Heart left ventricle (tissue), 16 donors: ENCODE data around the gene GNA14. TPM values are rescaled to one million over a fixed set of nuclear protein-coding genes. Genes with fewer than 3 reads are reported as not detected.
"Not testable (repeated sequence)": the region's sequence is repeated elsewhere in the genome, so short reads cannot be mapped to it uniquely, and the experiment has no call there.

ENCODE experiments used
- ATAC-seq, 4 donors: fragments of 200-7000 bp; cut with Tn5 transposase; one replicate each; pipeline ENCODE4 v1.9.1; 2020 to 2022; ENCODE audit warnings: moderate library complexity in 4 of 4, mild to moderate bottlenecking in 3 of 4, moderate number of reproducible peaks in 1 of 4
- DNase-seq, 5 donors: peaks; one replicate each; pipeline ENCODE4 v3.0.0-alpha.2; 2020
- H3K27ac ChIP-seq, 12 donors: fragments of 200-600 bp; sonication (generic) in 4 of 12; one replicate each; pipeline versions ENCODE4 v1.5.0 to v1.8.0; 2016 to 2022; ENCODE audit warnings: mild to moderate bottlenecking in 2 of 12
- H3K27me3 ChIP-seq, 9 donors: fragments of 200-600 bp; sonication (generic) in 2 of 9; one replicate each; pipeline versions ENCODE4 v1.5.1 to v1.8.0; 2016 to 2022; ENCODE audit warnings: mild to moderate bottlenecking in 3 of 9
- H3K36me3 ChIP-seq, 9 donors: fragments of 200-600 bp; sonication (generic) in 2 of 9; one replicate each; pipeline versions ENCODE4 v1.5.0 to v1.8.0; 2018 to 2022; ENCODE audit warnings: mild to moderate bottlenecking in 2 of 9
- H3K4me1 ChIP-seq, 12 donors: fragments of 200-600 bp; sonication (generic) in 4 of 12; one replicate each; pipeline versions ENCODE4 v1.5.0 to v1.8.0; 2016 to 2022; ENCODE audit warnings: mild to moderate bottlenecking in 3 of 12
- H3K4me3 ChIP-seq, 12 donors: fragments of 200-600 bp; sonication (generic) in 4 of 12; one replicate each; pipeline versions ENCODE4 v1.5.0 to v1.8.0; 2017 to 2022; ENCODE audit warnings: mild to moderate bottlenecking in 9 of 12, moderate library complexity in 4 of 12
- H3K9me3 ChIP-seq, 12 donors: fragments of 200-600 bp; sonication (generic) in 4 of 12; one replicate each; pipeline versions ENCODE4 v1.5.0 to v1.8.0; 2016 to 2022; ENCODE audit warnings: mild to moderate bottlenecking in 1 of 12
- CTCF ChIP-seq, 12 donors: fragments of 200-600 bp; sonication (generic) in 4 of 12; IDR thresholded peaks; one replicate each; pipeline versions ENCODE4 v1.5.0 to v1.8.0; 2018 to 2022; ENCODE audit warnings: antibody characterized with exemption in 12 of 12, mild to moderate bottlenecking in 5 of 12
- POLR2A ChIP-seq, 2 donors: fragments of 450-650 bp; IDR thresholded peaks; one replicate each; pipeline ENCODE4 v1.6.1; 2017; ENCODE audit warnings: antibody characterized with exemption in 2 of 2, mild to moderate bottlenecking in 2 of 2, moderate library complexity in 2 of 2
- WGBS, 4 donors: extraction: QIAGEN DNeasy Blood & Tissue Kit in 2 of 4; methylation state at CpG; one replicate each; pipeline versions ENCODE4 v1.1.5 to v1.1.7; 2013 to 2018; 5-methylcytosine and 5-hydroxymethylcytosine counted together
- intact Hi-C, 10 donors: fragments of 100-400 bp; cut with DNase I; formaldehyde crosslinking; loops; one replicate each; pipeline versions ENCODE4 v1.11.1 to v1.14.2; 2022
- long read RNA-seq, 3 donors: library from polyadenylated mRNA; unstranded; transcript quantifications; one replicate each; pipeline ENCODE4 v2.0.0, GENCODE V29; 2020 to 2021
- polyA plus RNA-seq, 2 donors: library from polyadenylated mRNA; stranded (reverse); fragments of 200-250 nt; gene quantifications; one replicate each; pipeline ENCODE4 v1.2.3, GENCODE V29; 2013
- total RNA-seq, 9 donors: library from RNA; depleted of rRNA in 2 of 9; stranded (reverse); fragments of >200 nt in 2 of 9; fragmentation: NEBNext Ultra II Directional in 3 of 9; extraction: Animal tissue kit (Norgen Biotek cat#: 25700) in 3 of 9; gene quantifications; one replicate each; pipeline versions ENCODE4 v1.1.0 to v1.2.4, GENCODE V29; 2016 to 2023
- donor health status: ischemic (EF 13 %, LVEDD 7.1; RV severe dilation, severe dysfunction).
- donor health status: healthy with polysubstance abuse.
- donor health status: DM: no; HTN: yes; CAD: no.
- donor health status: DM: no; HTN: no; CAD: no.
- donor health status: ischemic (EF 25% LVEDD 6.9; RV normal size, moderate dysfunction).
- donor health status: ischemic (EF 25% LVEDD 5.7; RV mildly dilated, moderate dysfunction).
- donor health status: healthy.
- donor health status: DM: yes; HTN: yes; CAD: no.
- donor health status: ischemic (EF 35%, LVEDD 5.7; RV mildly dilated, moderate dysfunction).
- donor health status: nonischemic (EF 11% LVEDD 7.7; RV severe dilation, severe dysfunction).
- donor health status: DM: yes; HTN: yes; CAD: no.
- donor health status: PGD.
- donor health status: ischemic (EF 29% LVEDD 5.4; RV normal size, mild dysfunction).
- donor health status: nonischemic (EF 23%, LVEDD 6.1; RV moderate dilation, normal function).

Gene GNA14
- total RNA-seq (1 to 10 TPM in 6 of 9 donors, under 1 TPM in 3; 0.53 to 6.5 (median 1.4) TPM), polyA plus RNA-seq (under 1 TPM; 0.38 to 0.79 TPM)
- long read RNA-seq, donor 1, partial matches to known transcripts, result 1 of 4 reads
- long read RNA-seq, donor 1, other reads (novel, unspliced or antisense), result 0 of 4 reads
- long read RNA-seq, donor 2, partial matches to known transcripts, result 0 of 2 reads
- long read RNA-seq, donor 2, other reads (novel, unspliced or antisense), result 0 of 2 reads
- long read RNA-seq, donor 3, partial matches to known transcripts, result 1 of 4 reads
- long read RNA-seq, donor 3, other reads (novel, unspliced or antisense), result 0 of 4 reads

GRCh38 chr9:77648234-77649108 lies at the start of gene GNA14:
Gene GNA14 (minus strand): TSS chr9:77648322. CDS start chr9:77647793, 529 bp downstream.
- WGBS, 4 donors, result 3 to 13% (median 4%) methylated on average over 24 to 46 of the region's 46 CpGs
- Histone ChIP-seq H3K4me3 (peak within 1 kb of the TSS; percentile 41 to 77 (median 56)), H3K4me1 (peaks cover 0 to 26% (median 9%) of the 10 kb centered on the region in 12 donors), H3K9me3 (no peaks in the 10 kb centered on the region), H3K27ac (peak within 1 kb of the TSS in 11 of 12 donors; percentile 23 to 79 (median 61)), H3K27me3 (peaks cover 0 to 26% (median 0%) of the 10 kb centered on the region in 9 donors), H3K36me3 (no peaks in the 10 kb centered on the region)
- intact Hi-C loops, result loop anchor here (2.0 to 10.0 kb wide), 12 partner anchors 36 to 194 kb away; no protein-coding TSS in a partner anchor
- DNase-seq (peak; percentile 63 to 85 (median 69)), ATAC-seq (peak; percentile 34 to 87 (median 82))
- TF ChIP-seq POLR2A (IDR thresholded peaks at IDR 0.05) (no peak), CTCF (IDR thresholded peaks at IDR 0.05) (peak in 2 of 12 donors; percentile 10 to 11)

GRCh38 chr9:77697238-77697984 lies 49.3 kb upstream of the GNA14 start:
- Histone ChIP-seq H3K27ac (no peak overlapping the region), H3K9me3 (peaks cover 0 to 26% (median 3%) of the 10 kb centered on the region in 12 donors), H3K27me3 (no peaks in the 10 kb centered on the region), H3K4me1 (no peaks in the 10 kb centered on the region), H3K36me3 (no peaks in the 10 kb centered on the region), H3K4me3 (no peak overlapping the region)
- intact Hi-C loops, result no loop called here
- 67 to 95% (median 95%) methylated on average over 1 of the region's 1 CpG; no CpG with 5 or more reads in 1 of the 4 donors for WGBS, 4 donors
- DNase-seq, result no peak
- TF ChIP-seq CTCF (IDR thresholded peaks at IDR 0.05), result no peak
- TF ChIP-seq POLR2A (IDR thresholded peaks at IDR 0.05), result no peak
- no peak for ATAC-seq

- H3K36me3 ChIP-seq, H3K4me3 ChIP-seq, H3K27me3 ChIP-seq, H3K4me1 ChIP-seq, H3K27ac ChIP-seq, ATAC-seq, DNase-seq, intact Hi-C loops: not testable (repeated sequence)
- H3K9me3 ChIP-seq, result peaks cover 0 to 14% (median 0%) of the 10 kb centered on the region in 12 donors
- WGBS, 4 donors, result 80 to 91% (median 86%) methylated on average over 3 of the region's 3 CpGs
Measured at GRCh38 chr9:77690723-77691122, 42.6 kb upstream of the GNA14 start.

- intact Hi-C loops, DNase-seq, H3K4me3 ChIP-seq, H3K27me3 ChIP-seq, H3K27ac ChIP-seq, H3K4me1 ChIP-seq, H3K36me3 ChIP-seq, ATAC-seq: not testable (repeated sequence)
- WGBS, 4 donors, result 70 to 85% (median 73%) methylated on average over 3 of the region's 3 CpGs
- peaks cover 0 to 11% (median 0%) of the 10 kb centered on the region in 12 donors for H3K9me3 ChIP-seq
Measured at GRCh38 chr9:77690119-77690518, 42.0 kb upstream of the GNA14 start.

GRCh38 chr9:77687737-77688136 lies 39.6 kb upstream of the GNA14 start:
- H3K9me3 ChIP-seq, ATAC-seq, H3K4me3 ChIP-seq, H3K4me1 ChIP-seq, DNase-seq, H3K36me3 ChIP-seq, intact Hi-C loops, H3K27me3 ChIP-seq, H3K27ac ChIP-seq: not testable (repeated sequence)
- WGBS, 4 donors, result 88 to 94% (median 91%) methylated on average over 11 of the region's 11 CpGs
